DMS79 treated with DMSO at 0.1 percent for 48 hours (cell line): ENCODE measurements around the gene FAM170B.

Experiments
- DNase-seq: peaks from one replicate; lab custom pipeline; 2025; lab: John Stamatoyannopoulos, UW

The FAM170B gene

GRCh38 chr10:49123981-49124950 lies 9.6 kb downstream of the FAM170B start:
- DNase-seq = no peak

DNA sequence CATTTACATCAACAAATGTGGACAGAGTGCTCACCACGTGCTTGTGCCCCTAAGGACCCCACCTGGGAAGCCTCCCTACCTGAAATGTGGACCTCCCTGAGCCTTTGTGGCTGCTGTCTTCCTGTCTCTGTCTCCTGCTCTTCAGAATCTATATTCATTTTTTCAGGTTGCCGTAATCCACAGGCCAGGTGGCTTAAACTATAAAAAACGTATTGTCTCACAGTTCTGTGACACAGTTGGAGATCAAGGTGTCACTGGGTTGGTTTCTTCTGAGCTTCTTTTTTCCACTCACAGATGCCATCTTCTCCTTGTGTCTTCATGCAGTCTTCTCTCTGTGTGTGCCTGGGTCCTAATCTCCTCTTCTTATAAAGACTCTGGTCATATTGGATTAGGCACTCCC lies 12.9 kb downstream of the FAM170B start:
- no peak for DNase-seq

DNA sequence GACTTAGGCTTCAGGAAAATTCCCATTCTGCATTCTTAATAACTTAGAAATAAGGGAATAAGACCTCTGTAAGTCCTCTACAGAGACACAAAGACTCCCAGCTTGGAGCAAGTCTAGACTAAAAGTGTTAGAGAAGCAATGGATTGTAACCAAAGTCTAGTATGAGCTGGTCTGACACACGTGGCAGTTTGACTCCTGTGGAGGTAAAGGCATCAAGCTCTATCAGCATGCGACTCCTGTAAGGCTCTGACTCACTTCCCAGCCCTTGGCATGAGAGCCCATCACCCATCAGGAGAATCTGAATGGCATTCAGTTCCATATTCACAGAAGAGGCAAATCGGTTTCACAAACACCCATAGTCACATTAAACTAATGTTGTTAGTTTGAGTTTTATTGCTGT lies 14.1 kb downstream of the FAM170B start:
- DNase-seq = no peak

DNA sequence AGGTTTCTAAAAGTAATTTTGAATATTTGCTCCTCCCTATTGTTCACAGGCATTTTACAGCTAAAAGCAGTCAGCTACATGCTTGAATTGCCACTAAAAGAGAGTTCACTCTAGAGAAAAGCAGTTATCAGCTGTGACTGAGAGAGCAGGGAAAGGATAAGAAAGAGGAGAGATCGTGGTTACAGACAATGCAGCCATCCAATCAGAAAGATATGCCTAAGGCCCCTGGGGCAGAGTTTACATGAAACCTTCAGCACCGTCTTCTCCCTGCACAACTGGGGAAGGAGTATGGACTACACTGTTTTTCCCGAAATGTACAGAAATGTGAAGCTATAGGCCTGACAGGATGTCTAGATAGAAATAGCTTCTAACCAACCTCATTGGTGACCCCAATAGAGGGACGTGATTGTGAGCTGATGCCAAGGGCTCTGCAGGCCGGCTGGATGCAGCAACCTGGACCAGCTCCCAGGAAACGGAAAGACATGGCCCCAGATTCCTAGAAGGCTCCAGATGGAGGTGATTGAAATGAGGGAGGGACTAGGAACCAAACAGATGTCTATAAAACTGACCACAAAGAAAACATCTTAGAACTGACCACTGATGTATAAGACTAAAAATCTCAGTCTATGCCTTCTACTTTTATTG lies 15.3 kb downstream of the FAM170B start:
- DNase-seq = no peak

GRCh38 chr10:49117376-49118070 lies 16.3 kb downstream of the FAM170B start:
- DNase-seq = no peak

DNA sequence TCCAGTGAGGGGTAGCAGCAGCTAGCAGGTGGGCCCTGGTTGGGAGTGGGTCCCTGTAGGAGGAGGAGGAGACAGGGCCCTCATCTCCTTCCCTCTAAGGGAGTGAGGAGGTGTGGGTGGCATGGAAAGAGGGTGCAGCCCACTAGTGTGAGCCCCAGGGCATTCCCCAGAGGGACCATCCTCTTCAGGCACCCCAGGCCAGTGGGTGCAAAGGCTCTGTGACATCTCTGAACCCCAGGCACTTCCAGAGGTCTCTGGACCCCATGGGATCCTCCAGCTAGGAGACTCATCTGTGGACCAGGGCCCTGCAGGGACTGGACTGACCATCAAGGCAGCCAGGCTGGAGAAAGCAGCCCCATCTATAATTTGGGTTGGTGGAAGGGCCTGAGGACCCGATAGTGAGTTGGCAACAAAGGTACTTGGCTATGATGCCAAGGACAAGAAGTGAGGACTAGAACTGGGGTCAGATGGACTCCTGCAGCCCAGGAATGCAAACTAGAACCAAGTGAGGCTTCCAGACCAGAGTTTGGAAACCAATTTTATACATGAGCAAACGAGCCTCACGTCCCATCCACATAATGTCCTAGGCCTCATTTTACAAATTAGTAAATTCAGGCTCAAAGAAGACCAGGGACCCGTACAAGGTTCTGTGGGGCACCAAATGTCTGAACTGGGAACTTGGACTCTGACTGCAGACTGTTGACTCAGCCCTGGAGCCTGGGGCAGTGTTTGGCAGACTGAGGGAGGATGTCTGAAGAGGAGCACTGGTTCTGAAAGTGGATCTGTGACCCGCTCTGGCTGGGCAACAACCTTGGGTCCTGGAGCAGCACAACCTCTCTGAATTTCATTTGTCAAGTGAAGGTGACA lies 17.1 kb downstream of the FAM170B start:
- no peak for DNase-seq

GRCh38 chr10:49115796-49116508 lies 17.9 kb downstream of the FAM170B start:
- no peak for DNase-seq

- DNase-seq = no peak
These were observed 18.6 kb downstream of the FAM170B start, which contains the start of gene VSTM4 for GRCh38 chr10:49115015-49115795. Gene VSTM4 (minus strand): TSS chr10:49115522. CDS start chr10:49115485, 37 bp downstream.

- DNase-seq = no peak
These were observed 19.2 kb downstream of the FAM170B start for GRCh38 chr10:49114718-49115014.

DNA sequence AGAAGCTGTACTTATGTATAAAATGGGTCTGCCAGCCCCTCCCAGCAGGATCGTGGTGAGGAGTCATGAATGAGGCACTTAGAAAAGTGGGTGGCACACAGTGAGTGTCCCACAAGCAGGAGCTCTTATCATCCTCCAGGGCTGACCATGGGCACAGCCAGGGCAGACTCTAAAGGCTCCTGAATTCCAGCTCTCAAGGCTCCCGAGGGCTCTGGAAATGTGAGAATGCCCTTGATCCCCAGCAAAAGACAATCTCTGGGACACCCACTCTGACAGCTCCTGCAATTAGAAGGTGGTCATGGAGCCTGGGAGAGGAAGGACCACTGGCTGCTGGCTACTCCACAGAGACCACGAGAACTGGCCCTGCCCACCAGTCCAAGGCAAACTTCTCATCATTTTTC lies 20.1 kb downstream of the FAM170B start:
- no peak for DNase-seq

- no peak for DNase-seq
These were observed 21.0 kb downstream of the FAM170B start for GRCh38 chr10:49112851-49113250.

GRCh38 chr10:49112098-49112497 lies 21.7 kb downstream of the FAM170B start:
- DNase-seq = no peak

- no peak for DNase-seq
These were observed 22.5 kb downstream of the FAM170B start for GRCh38 chr10:49111320-49111698.

- no peak for DNase-seq
These were observed 23.0 kb downstream of the FAM170B start for GRCh38 chr10:49110684-49111319.

- no peak for DNase-seq
These were observed 24.0 kb downstream of the FAM170B start for GRCh38 chr10:49109669-49110340.

GRCh38 chr10:49108656-49109055 lies 25.2 kb downstream of the FAM170B start:
- DNase-seq = no peak

DNA sequence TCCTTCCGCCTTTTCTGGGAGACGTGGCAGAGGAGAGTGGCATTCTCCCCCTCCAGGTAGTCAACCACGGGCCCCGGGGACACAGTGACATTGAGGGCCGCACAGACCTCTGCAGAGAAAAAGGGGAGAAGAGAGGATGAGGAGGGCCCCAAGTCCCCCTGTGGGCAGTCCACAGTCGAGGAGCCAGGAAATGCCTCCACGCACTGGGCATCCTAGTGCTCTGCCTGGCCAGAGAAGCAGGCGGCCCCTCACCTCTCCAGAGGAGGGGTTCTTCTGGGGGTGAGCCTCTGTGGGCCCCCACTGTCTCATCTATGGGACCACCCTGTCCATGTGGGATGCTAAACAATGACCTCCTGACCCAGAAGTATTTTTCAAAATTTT lies 25.9 kb downstream of the FAM170B start:
- DNase-seq = no peak

- no peak for DNase-seq
These were observed 26.5 kb downstream of the FAM170B start for GRCh38 chr10:49107111-49107886.

DNA sequence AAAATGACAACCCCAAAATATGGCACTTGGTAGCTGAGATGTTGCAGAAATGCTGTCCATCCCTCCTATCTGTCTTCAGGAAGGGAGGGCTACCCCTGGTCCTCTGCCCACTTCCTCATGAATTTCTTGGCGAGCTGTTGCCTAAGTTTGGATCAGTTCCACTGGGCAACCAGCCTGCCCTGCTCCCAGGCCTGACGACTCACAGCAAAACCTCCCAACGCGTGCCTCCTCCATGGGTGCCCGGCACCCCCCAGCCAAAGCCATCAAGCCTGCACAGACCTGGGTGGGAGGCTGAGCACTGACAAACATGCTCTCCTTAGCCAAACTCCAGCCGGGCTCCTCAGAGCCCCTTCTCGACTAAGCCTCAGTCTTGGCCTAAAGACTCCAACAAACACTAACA lies 27.4 kb downstream of the FAM170B start:
- DNase-seq = no peak
